Panc1 (cell line): ENCODE results near the gene HOXD3. TPM values are rescaled to one million over a fixed set of nuclear protein-coding genes. Genes with fewer than 3 reads are reported as not detected.

ENCODE experiments used
- ATAC-seq: fragments of 200-7000 bp; cut with Tn5 transposase; 2 replicates; pipeline ENCODE4 v1.9.1; 2020; ENCODE audit warnings: mild to moderate bottlenecking, moderate library complexity
- Bru-seq: library from RNA; stranded (reverse); fragments of 400-500 nt; gene quantifications from one replicate; lab custom pipeline; 2021; lab: Mats Ljungman, UMichigan
- BruChase-seq, 2 experiments: library from RNA; stranded (reverse); fragments of 400-500 nt; gene quantifications; one replicate each; lab custom pipeline; 2021; lab: Mats Ljungman, UMichigan
- BruUV-seq: library from RNA; stranded (reverse); fragments of 400-500 nt; replicated peaks from 2 replicates; lab custom pipeline; 2021; lab: Mats Ljungman, UMichigan
- CTCF ChIA-PET: fragments of 300-600 bp; sonication (Branson Sonifier 250); formaldehyde crosslinking; loops from one replicate; lab custom pipeline; 2022; ENCODE audit warnings: antibody characterized with exemption; lab: Charles Lee
- POLR2A ChIA-PET: fragments of 300-600 bp; sonication (Branson Sonifier 250); formaldehyde crosslinking; loops from one replicate; lab custom pipeline; 2022; ENCODE audit warnings: antibody characterized with exemption; lab: Charles Lee
- DNase-seq: peaks from one replicate; pipeline ENCODE4 v3.0.0-alpha.2; 2010; ENCODE audit warnings: low read depth, low spot score
- H3K27ac ChIP-seq: 2 replicates; pipeline ENCODE4 v1.5.1; 2011; ENCODE audit warnings: mild to moderate bottlenecking, low read length, inconsistent platforms
- H3K27me3 ChIP-seq: fragments of 200-500 bp; sonication (Bioruptor generic); 2 replicates; pipeline ENCODE4 v1.6.0; 2014; ENCODE audit warnings: low read length, inconsistent platforms; ENCODE audit not compliant: control insufficient read depth, insufficient read depth
- H3K36me3 ChIP-seq: fragments of 200-500 bp; sonication (Bioruptor generic); 2 replicates; pipeline ENCODE4 v1.5.1; 2014; ENCODE audit warnings: inconsistent platforms, mild to moderate bottlenecking, low read length, moderate library complexity; ENCODE audit not compliant: control insufficient read depth, insufficient read depth
- H3K4me1 ChIP-seq: 2 replicates; pipeline ENCODE4 v1.5.1; 2011; ENCODE audit warnings: inconsistent platforms, mild to moderate bottlenecking, low read length, moderate library complexity; ENCODE audit not compliant: control insufficient read depth, insufficient read depth
- H3K4me3 ChIP-seq, 2 experiments: 2 replicates each; pipeline ENCODE4 v1.5.1; 2011 to 2012; ENCODE audit warnings: low read depth in 2 of 2, low read length in 2 of 2, mild to moderate bottlenecking in 2 of 2, inconsistent platforms in 1 of 2, moderate library complexity in 1 of 2
- H3K9me3 ChIP-seq: fragments of 200-500 bp; sonication (Bioruptor generic); 2 replicates; pipeline ENCODE4 v1.5.1; 2014; ENCODE audit warnings: low read depth, mild to moderate bottlenecking, inconsistent platforms, low read length, moderate library complexity; ENCODE audit not compliant: control insufficient read depth, insufficient read depth
- CTCF ChIP-seq: fragments of 450-650 bp; IDR thresholded peaks from 2 replicates; pipeline ENCODE4 v1.5.1; 2017; ENCODE audit warnings: mild to moderate bottlenecking
- POLR2AphosphoS5 ChIP-seq: IDR thresholded peaks from 2 replicates; pipeline ENCODE4 v1.6.1; 2012; ENCODE audit warnings: mild to moderate bottlenecking, low read depth, low read length, moderate library complexity
- REST ChIP-seq, 2 experiments: IDR thresholded peaks; 2 replicates each; pipeline ENCODE4 v1.6.1; 2011 to 2012; ENCODE audit warnings: low read depth in 2 of 2, control low read depth in 1 of 2, low read length in 1 of 2, mild to moderate bottlenecking in 1 of 2, moderate library complexity in 1 of 2; ENCODE audit not compliant: insufficient read depth in 1 of 2
- SIN3A ChIP-seq: IDR thresholded peaks from 2 replicates; pipeline ENCODE4 v1.6.1; 2012; ENCODE audit warnings: low read depth, mild to moderate bottlenecking, low read length, moderate library complexity, borderline replicate concordance; ENCODE audit not compliant: insufficient read depth
- TCF7L2 ChIP-seq: IDR thresholded peaks from 2 replicates; pipeline ENCODE4 v1.6.1; 2011; ENCODE audit warnings: mild to moderate bottlenecking, low read depth, low read length, inconsistent platforms
- in situ Hi-C: cut with HindIII; loops from 2 replicates; pipeline ENCODE4 v1.10.0; 2016; ENCODE audit warnings: low sequenced_read_pairs, low pct_unique_long_range_greater_than_20kb
- intact Hi-C: fragments of 100-400 bp; cut with micrococcal nuclease; formaldehyde crosslinking; loops from one replicate; pipeline ENCODE4 v1.10.0; 2022; ENCODE audit not compliant: unreplicated experiment
- long read RNA-seq: library from polyadenylated mRNA; unstranded; transcript quantifications from one replicate; pipeline ENCODE4 v2.0.0, GENCODE V29; 2021; ENCODE audit not compliant: unreplicated experiment
- polyA plus RNA-seq: library from polyadenylated mRNA; unstranded; fragments of >200 nt; gene quantifications from one replicate; pipeline ENCODE4 v1.2.1, GENCODE V29; 2012; ENCODE audit warnings: missing spikeins; ENCODE audit not compliant: insufficient read length
- total RNA-seq: library from RNA; stranded (reverse); gene quantifications from one replicate; pipeline ENCODE4 v1.2.1, GENCODE V29; 2021; ENCODE audit not compliant: unreplicated experiment

The HOXD3 gene
- total RNA-seq: 1.8 TPM
- polyA plus RNA-seq: 0.56 TPM
- percentile 43 among the genes with signal in this experiment for Bru-seq, nascent RNA
- percentile 37 among the genes with signal in this experiment for BruChase-seq, experiment 1, labeled RNA remaining after a 2-hour chase
- BruChase-seq, experiment 2, labeled RNA remaining after a 6-hour chase: percentile 12 among the genes with signal in this experiment
- long read RNA-seq, partial matches to known transcripts: 0 of 2 reads
- long read RNA-seq, other reads (novel, unspliced or antisense): 2 of 2 reads

GRCh38 chr2:176156807-176157498 is at the start of gene HOXD3:
HOXD3 (plus strand) TSS chr2:176157307; CDS start chr2:176169115, 11,808 bp downstream.
- ATAC-seq (no peak), DNase-seq (no peak)
- peak within 1 kb of the TSS; percentile 51 to 63 for H3K4me3 ChIP-seq
- H3K27me3 ChIP-seq: peaks cover 2% of the 10 kb centered on the region; the same call in 1 of the 2 replicates
- no TSS peak for BruUV-seq
- in situ Hi-C loops (no loop called here), intact Hi-C loops (no loop called here)
- H3K9me3 ChIP-seq: no peaks in the 10 kb centered on the region
- TF ChIP-seq CTCF: no peak
- TF ChIP-seq POLR2AphosphoS5: no peak
- no peak for TF ChIP-seq SIN3A
- POLR2A ChIA-PET: no interaction called here
- H3K27ac ChIP-seq: no peak within 1 kb of the TSS
- H3K4me1 ChIP-seq: peaks cover 3% of the 10 kb centered on the region; the same call in 1 of the 2 replicates
- CTCF ChIA-PET: no interaction called here
- no peaks in the 10 kb centered on the region for H3K36me3 ChIP-seq

- H3K4me1 ChIP-seq: peaks cover 8% of the 10 kb centered on the region
- ChIA-PET POLR2A (no interaction called here), CTCF (no interaction called here)
- H3K27me3 ChIP-seq: 0 out of 2 replicates have a peak, but pooled peaks cover 3% of the 10 kb centered on the region
- H3K4me3 ChIP-seq: no peak overlapping the region
- H3K27ac ChIP-seq: no peak overlapping the region
- H3K36me3 ChIP-seq: no peaks in the 10 kb centered on the region
- ATAC-seq: no peak
- BruUV-seq: no TSS peak
- H3K9me3 ChIP-seq: no peaks in the 10 kb centered on the region
- intact Hi-C loops (no loop called here), in situ Hi-C loops (no loop called here)
- TF ChIP-seq REST (IDR thresholded peaks at IDR 0.05; ENCODE audit: insufficient read depth in 1 of 2, low read depth in 2 of 2, low read length in 1 of 2) (no peak), TCF7L2 (no peak), SIN3A (no peak), CTCF (no peak), POLR2AphosphoS5 (no peak)
- no peak for DNase-seq
Measured at GRCh38 chr2:176107731-176108181, 49.4 kb upstream of the HOXD3 start.
